Left colon (tissue), 2 donors: ENCODE measurements around the gene UBXN4. TPM values are rescaled to one million over a fixed set of nuclear protein-coding genes. Genes with fewer than 3 reads are reported as not detected.

Experiments used
- ATAC-seq: fragments of 200-7000 bp; cut with Tn5 transposase; one replicate; pipeline ENCODE4 v1.9.1; 2020; ENCODE audit warnings: mild to moderate bottlenecking, moderate library complexity
- DNase-seq, 2 donors: peaks; one replicate each; pipeline ENCODE4 v3.0.0-alpha.2; 2020
- intact Hi-C, 2 donors: fragments of 100-400 bp; cut with DNase I in 1 of 2; cut with micrococcal nuclease in 1 of 2; formaldehyde crosslinking; loops; one replicate each; pipeline versions ENCODE4 v1.11.2 to v1.14.0; 2022; cut with DNase I, micrococcal nuclease
- total RNA-seq, 2 donors: library from RNA; stranded (reverse); fragmentation: NEBNext Ultra II Directional; extraction: Animal tissue kit (Norgen Biotek cat#: 25700); gene quantifications; one replicate each; pipeline ENCODE4 v1.2.1, GENCODE V29; 2021
- donor health status: DM: no; HTN: no; CAD: no.
- donor health status: DM: yes; HTN: yes; CAD: no.

UBXN4 gene
- total RNA-seq, 2 donors from 2014 or later: 103 to 107 TPM

GRCh38 chr2:135829378-135830135 is 87.9 kb downstream of the UBXN4 start:
- ATAC-seq (no peak), DNase-seq (no peak)
- intact Hi-C loops: no loop called here

GRCh38 chr2:135831180-135831812 is 89.6 kb downstream of the UBXN4 start:
- ATAC-seq: peak; percentile 97

GRCh38 chr2:135832891-135833290 is 91.2 kb downstream of the UBXN4 start:
- ATAC-seq: no peak
- intact Hi-C loops: no loop called here
- DNase-seq: no peak

More at GRCh38 chr2:135831180-135831812, 89.6 kb downstream of the UBXN4 start:
- DNase-seq: no peak
- intact Hi-C loops: no loop called here

Other genes starting within 250 kb of the UBXN4 start
- 1 to 10 TPM; 3.2 to 3.5 TPM for gene ZRANB3, start 210.6 kb upstream of the UBXN4 start, total RNA-seq
- 10 to 100 TPM; 19.0 to 25.6 TPM for gene R3HDM1, start 210.4 kb upstream of the UBXN4 start, total RNA-seq
- gene LCT, start 95.3 kb downstream of the UBXN4 start, total RNA-seq: under 1 TPM in 1 of 2 donors, not detected in 1; 0.27 TPM
- 10 to 100 TPM in 1 of 2 donors, 1 to 10 TPM in 1; 7.8 to 14.9 TPM for gene MCM6, start 134.6 kb downstream of the UBXN4 start, total RNA-seq
- 10 to 100 TPM; 37.9 to 41.7 TPM for gene DARS1, start 243.8 kb downstream of the UBXN4 start, total RNA-seq